IMR-90 (cell line): ENCODE results near the gene SCN8A. TPM values are rescaled to one million over a fixed set of nuclear protein-coding genes. Genes with fewer than 3 reads are reported as not detected.

Experiments
- ATAC-seq: fragments of 200-7000 bp; cut with Tn5 transposase; 2 replicates; pipeline ENCODE4 v1.9.1; 2020; ENCODE audit warnings: low read depth, mild to moderate bottlenecking, moderate library complexity
- BruUV-seq: library from RNA; stranded (reverse); fragments of 400-500 nt; replicated peaks from 2 replicates; lab custom pipeline; 2021; lab: Mats Ljungman, UMichigan
- CTCF ChIA-PET: fragments of 300-600 bp; formaldehyde crosslinking; extraction: SDS; loops from one replicate; lab custom pipeline; 2021; ENCODE audit warnings: antibody characterized with exemption; lab: Yijun Ruan, JAX
- POLR2A ChIA-PET: fragments of 300-600 bp; sonication (Branson Sonifier 250); formaldehyde crosslinking; loops from one replicate; lab custom pipeline; 2022; ENCODE audit warnings: antibody characterized with exemption; ENCODE audit not compliant: unreplicated experiment; lab: Charles Lee
- DNase-seq: peaks from one replicate; pipeline ENCODE4 v3.0.0; 2013
- H2AFZ ChIP-seq: replicated peaks from 2 replicates; pipeline ENCODE3; 2013; ENCODE audit warnings: low read length, mild to moderate bottlenecking; ENCODE audit not compliant: poor library complexity
- H2AK5ac ChIP-seq: 2 replicates; pipeline ENCODE4 v1.6.1; 2013; ENCODE audit warnings: low read depth, low read length, inconsistent platforms
- H2AK9ac ChIP-seq: replicated peaks from 2 replicates; pipeline ENCODE3; 2013; ENCODE audit warnings: mild to moderate bottlenecking, low read depth, low read length, moderate library complexity; ENCODE audit not compliant: poor library complexity
- H2BK120ac ChIP-seq: 2 replicates; pipeline ENCODE4 v1.6.1; 2013; ENCODE audit warnings: low read depth, low read length, inconsistent platforms
- H2BK15ac ChIP-seq: 3 replicates; pipeline ENCODE4 v1.6.1; 2013; ENCODE audit warnings: low read depth, low read length, inconsistent platforms
- H2BK20ac ChIP-seq: 2 replicates; pipeline ENCODE4 v1.6.1; 2013; ENCODE audit warnings: low read depth, mild to moderate bottlenecking, inconsistent platforms, low read length, moderate library complexity
- H2BK5ac ChIP-seq: 2 replicates; pipeline ENCODE4 v1.6.1; 2013; ENCODE audit warnings: mild to moderate bottlenecking, low read depth, low read length, inconsistent platforms; ENCODE audit not compliant: poor library complexity, severe bottlenecking
- H3K14ac ChIP-seq: replicated peaks from 2 replicates; pipeline ENCODE4 v1.6.1; 2013; ENCODE audit warnings: low read depth, low read length, inconsistent platforms
- H3K18ac ChIP-seq: 2 replicates; pipeline ENCODE4 v1.6.1; 2013; ENCODE audit warnings: low read depth, low read length, control low read depth
- H3K23ac ChIP-seq: 2 replicates; pipeline ENCODE4 v1.6.1; 2013; ENCODE audit warnings: low read depth, low read length, inconsistent platforms
- H3K27ac ChIP-seq: 2 replicates; pipeline ENCODE4 v1.5.1; 2013; ENCODE audit warnings: mild to moderate bottlenecking, control low read depth, low read length; ENCODE audit not compliant: insufficient read depth
- H3K27me3 ChIP-seq: 2 replicates; pipeline ENCODE4 v1.6.1; 2013; ENCODE audit warnings: low read length; ENCODE audit not compliant: control insufficient read depth, insufficient read depth
- H3K36me3 ChIP-seq: 2 replicates; pipeline ENCODE4 v1.6.1; 2013; ENCODE audit warnings: low read length, mixed read lengths; ENCODE audit not compliant: control insufficient read depth, insufficient read depth
- H3K4ac ChIP-seq: 2 replicates; pipeline ENCODE4 v1.6.1; 2013; ENCODE audit warnings: low read depth, low read length, inconsistent platforms
- H3K4me1 ChIP-seq: 2 replicates; pipeline ENCODE4 v1.6.1; 2013; ENCODE audit warnings: low read length, mixed read lengths; ENCODE audit not compliant: control insufficient read depth, insufficient read depth
- H3K4me2 ChIP-seq: 2 replicates; pipeline ENCODE4 v1.6.1; 2013; ENCODE audit warnings: low read depth, mild to moderate bottlenecking, control low read depth, low read length, moderate library complexity
- H3K4me3 ChIP-seq: 2 replicates; pipeline ENCODE4 v1.5.1; 2013; ENCODE audit warnings: low read depth, mild to moderate bottlenecking, control low read depth, low read length, moderate library complexity; ENCODE audit not compliant: insufficient read depth
- H3K56ac ChIP-seq: 2 replicates; pipeline ENCODE4 v1.6.1; 2013; ENCODE audit warnings: low read length, inconsistent platforms; ENCODE audit not compliant: insufficient read depth; ENCODE audit errors: extremely low read depth
- H3K79me1 ChIP-seq, 2 experiments: 2 replicates each; pipeline ENCODE4 v1.6.1; 2013; ENCODE audit warnings: low read length in 2 of 2, inconsistent platforms in 1 of 2, low read depth in 1 of 2
- H3K9ac ChIP-seq: 2 replicates; pipeline ENCODE4 v1.6.1; 2013; ENCODE audit warnings: low read depth, low read length, control low read depth
- H3K9me1 ChIP-seq: 2 replicates; pipeline ENCODE4 v1.6.1; 2013; ENCODE audit warnings: low read length, inconsistent platforms; ENCODE audit not compliant: insufficient read depth
- H3K9me3 ChIP-seq: 2 replicates; pipeline ENCODE4 v1.6.1; 2013; ENCODE audit warnings: low read length; ENCODE audit not compliant: control insufficient read depth, insufficient read depth
- H4K20me1 ChIP-seq: 2 replicates; pipeline ENCODE4 v1.6.1; 2013; ENCODE audit warnings: low read length, inconsistent platforms; ENCODE audit not compliant: insufficient read depth
- H4K5ac ChIP-seq: 2 replicates; pipeline ENCODE4 v1.6.1; 2013; ENCODE audit warnings: mild to moderate bottlenecking, low read depth, low read length, control low read depth
- H4K8ac ChIP-seq, 2 experiments: 2 replicates each; pipeline ENCODE4 v1.6.1; 2013; ENCODE audit warnings: low read depth in 2 of 2, low read length in 2 of 2, control low read depth in 1 of 2, inconsistent platforms in 1 of 2
- H4K91ac ChIP-seq: 2 replicates; pipeline ENCODE4 v1.6.1; 2013; ENCODE audit warnings: low read depth, low read length, inconsistent platforms; ENCODE audit not compliant: insufficient read depth
- CEBPB ChIP-seq: IDR thresholded peaks from 2 replicates; pipeline ENCODE4 v1.6.1; 2012; ENCODE audit warnings: low read depth, low read length, improper control_type of control experiment
- ELK1 ChIP-seq: fragments of 150-350 bp; IDR thresholded peaks from 2 replicates; pipeline ENCODE4 v1.6.1; 2016; ENCODE audit warnings: low read depth, mild to moderate bottlenecking, low read length, moderate library complexity, borderline replicate concordance
- FOS ChIP-seq: fragments of 150-350 bp; IDR thresholded peaks from 2 replicates; pipeline ENCODE4 v1.6.1; 2016; ENCODE audit warnings: low read depth, low read length
- POLR2A ChIP-seq: IDR thresholded peaks from 2 replicates; pipeline ENCODE4 v1.6.1; 2012; ENCODE audit warnings: mild to moderate bottlenecking, low read depth, low read length
- RAD21 ChIP-seq: IDR thresholded peaks from 2 replicates; pipeline ENCODE4 v1.6.1; 2012; ENCODE audit warnings: low read length, improper control_type of control experiment
- USF2 ChIP-seq: fragments of 150-350 bp; IDR thresholded peaks from 2 replicates; pipeline ENCODE4 v1.6.1; 2017; ENCODE audit warnings: mild to moderate bottlenecking, antibody characterized with exemption, low read length, low read depth
- WGBS, 2 experiments: methylation state at CpG; one replicate each; pipeline versions ENCODE4 v1.1.5 to v1.1.7; 2013; ENCODE audit warnings: missing lambda C conversion rate in 2 of 2; ENCODE audit not compliant: insufficient read length in 1 of 2; ENCODE audit errors: extremely low coverage in 2 of 2; 5-methylcytosine and 5-hydroxymethylcytosine counted together
- dilution Hi-C: fragments of 300-500 bp; cut with HindIII; formaldehyde crosslinking; loops from one replicate; pipeline ENCODE4 v1.14.3; 2018; ENCODE audit warnings: low sequenced_read_pairs; ENCODE audit not compliant: unreplicated experiment
- in situ Hi-C: fragments of 300-500 bp; cut with MboI; formaldehyde crosslinking; loops from 3 replicates; pipeline ENCODE4 v1.14.3; 2019; ENCODE audit warnings: low sequenced_read_pairs, inconsistent platforms, mixed read lengths
- intact Hi-C: fragments of 100-400 bp; cut with micrococcal nuclease; formaldehyde crosslinking; loops from 2 replicates; pipeline ENCODE4 v1.10.0; 2022
- polyA plus RNA-seq, 3 experiments: library from polyadenylated mRNA; depleted of rRNA; stranded (reverse); fragments of >200 nt; gene quantifications; 2 replicates each; pipeline ENCODE4 v1.2.3, GENCODE V29; 2012; ENCODE audit warnings: low replicate concordance in 1 of 3
- total RNA-seq: library from RNA; depleted of rRNA; stranded (reverse); fragments of >200 nt; gene quantifications from 2 replicates; pipeline ENCODE4 v1.2.3, GENCODE V29; 2012

The SCN8A gene
- total and polyA plus RNA-seq, 2 of the 4 experiments (the other 2 are of a cell fraction), result 6.9 to 19.7 TPM

- in situ Hi-C loops, result loop anchor here (5.0 kb wide), 1 partner anchor 401 kb away; the partner anchor contains the start of gene SLC4A8
- H3K23ac ChIP-seq, result no peak overlapping the region
Observed at GRCh38 chr12:51822956-51823355, 231.9 kb downstream of the SCN8A start.

More at GRCh38 chr12:51822956-51823355, 231.9 kb downstream of the SCN8A start:
- H3K9me3 ChIP-seq, result no peaks in the 10 kb centered on the region
- no peak overlapping the region for H2AK9ac ChIP-seq
- H2AK5ac ChIP-seq, result no peak overlapping the region
- H3K27ac ChIP-seq, result no peak overlapping the region
- no peaks in the 10 kb centered on the region for H4K20me1 ChIP-seq
- no peak overlapping the region for H3K9ac ChIP-seq
- intact Hi-C loops (loop anchor here (5.0 kb wide), 1 partner anchor 159 kb away; no protein-coding TSS in a partner anchor), dilution Hi-C loops (no loop called here)
- H3K14ac ChIP-seq, result no peak overlapping the region
- no peaks in the 10 kb centered on the region for H3K27me3 ChIP-seq
- ChIA-PET CTCF (interaction anchor here (1.1 to 2.5 kb wide), 4 partner anchors 14 to 289 kb away, joined by 3 to 12 read pairs (median 4); no protein-coding TSS in a partner anchor), POLR2A (no interaction called here)
- H2AFZ ChIP-seq, result no peak overlapping the region
- 0 out of 2 replicates have a peak, but pooled peaks cover 4% of the 10 kb centered on the region for H3K9me1 ChIP-seq
- TF ChIP-seq CEBPB (no peak), FOS (no peak), ELK1 (no peak), RAD21 (no peak), USF2 (no peak), POLR2A (no peak)
- no peaks in the 10 kb centered on the region for H3K36me3 ChIP-seq
- ATAC-seq, result no peak
- no TSS peak for BruUV-seq
- H3K4me3 ChIP-seq, result no peak overlapping the region
- H3K4me2 ChIP-seq, result no peak overlapping the region
- no peak overlapping the region for H2BK20ac ChIP-seq
- H2BK15ac ChIP-seq, result no peak overlapping the region
- no peak overlapping the region for H4K8ac ChIP-seq
- no peak overlapping the region for H4K5ac ChIP-seq
- no peak for DNase-seq
- H3K4me1 ChIP-seq, result peaks cover 9% of the 10 kb centered on the region; the same call in 1 of the 2 replicates
- H4K91ac ChIP-seq, result no peak overlapping the region
- no peak overlapping the region for H2BK5ac ChIP-seq
- no peak overlapping the region for H3K56ac ChIP-seq
- no peak overlapping the region for H2BK120ac ChIP-seq
- no peak overlapping the region for H3K4ac ChIP-seq
- 0 out of 4 replicates have a peak, but pooled peaks cover 0 to 2% of the 10 kb centered on the region in 2 experiments for H3K79me1 ChIP-seq
- no peak overlapping the region for H3K18ac ChIP-seq
- WGBS, 2 experiments, result 93% methylated on average over 2 of the region's 4 CpGs; no CpG with 5 or more reads in 1 of the 2 experiments
